ENCODE data around the gene FNIP1. TPM values are rescaled to one million over a fixed set of nuclear protein-coding genes. Genes with fewer than 3 reads are reported as not detected.

The FNIP1 gene
- total and polyA plus RNA-seq, 9 of the 15 experiments (the other 6 are each of a cell fraction or from before 2014, with no cell fraction given) = 5.0 to 32.8 (median 18.4) TPM

- H3K36me3 ChIP-seq (ENCODE audit: control insufficient read depth, insufficient read depth, low read length) = peaks cover 42% of the 10 kb centered on the region
- H3K9me3 ChIP-seq (replicated peaks; ENCODE audit: control insufficient read depth, insufficient read depth, low read depth, low read length) = no peaks in the 10 kb centered on the region
- no peak for FAIRE-seq
- no peak overlapping the region for H3K27ac ChIP-seq (ENCODE audit: extremely low read depth, low read depth, low read length)
- DNase-seq (ENCODE audit: extremely low read depth in 1 of 4, low spot score in 3 of 4) = no peak
- H3K4me1 ChIP-seq (replicated peaks in 1 of 2; ENCODE audit: control insufficient read depth in 2 of 2, insufficient read depth in 2 of 2, low read length in 2 of 2) = no peaks in the 10 kb centered on the region
- no peak overlapping the region for H2AFZ ChIP-seq (ENCODE audit: low read depth, low read length)
- WGBS (ENCODE audit: insufficient coverage, low coverage, missing lambda C conversion rate) = 88% methylated on average over 6 of the region's 7 CpGs
- ATAC-seq = peak; percentile 32; the same call in 1 of the 3 replicates
- intact Hi-C loops (cut with micrococcal nuclease) (no loop called here), in situ Hi-C loops (cut with MboI) (no loop called here)
- H3K4me2 ChIP-seq (ENCODE audit: insufficient read depth, low read length) = no peak overlapping the region
- no TSS peak for BruUV-seq (replicated peaks)
- no peaks in the 10 kb centered on the region for H4K20me1 ChIP-seq (replicated peaks; ENCODE audit: control insufficient read depth, insufficient read depth, low read length)
- CTCF ChIA-PET (ENCODE audit: low intra/inter-chr PET ratio) = no interaction called here
- H3K9me1 ChIP-seq (ENCODE audit: control insufficient read depth, insufficient read depth, low read length) = no peaks in the 10 kb centered on the region
- no peaks in the 10 kb centered on the region for H3K27me3 ChIP-seq (ENCODE audit: control insufficient read depth in 2 of 2, insufficient read depth in 2 of 2, low read length in 2 of 2)
- no peak for TF ChIP-seq ATF7 (IDR thresholded peaks at IDR 0.05)
- no peak for TF ChIP-seq PTTG1 (tag; IDR thresholded peaks at IDR 0.05; ENCODE audit: low read depth)
- TF ChIP-seq MXI1 (IDR thresholded peaks at IDR 0.05; ENCODE audit: low read depth, low read length) = no peak
- no peak for TF ChIP-seq CXXC5 (CRISPR knock-in tag; IDR thresholded peaks at IDR 0.05)
- no peak overlapping the region for H3K4me3 ChIP-seq
- no peaks in the 10 kb centered on the region for H3K79me2 ChIP-seq (ENCODE audit: control insufficient read depth, insufficient read depth, low read length)
- POLR2A ChIA-PET = interaction anchor here (0.8 to 1.2 kb wide), 2 partner anchors 11 to 28 kb away, joined by 3 read pairs; no protein-coding TSS in a partner anchor
- no peak overlapping the region for H3K9ac ChIP-seq (ENCODE audit: insufficient read depth in 1 of 2, low read depth in 2 of 2, low read length in 2 of 2)
Observed at GRCh38 chr5:131685516-131686171, 111.2 kb downstream of the FNIP1 start.

DNA sequence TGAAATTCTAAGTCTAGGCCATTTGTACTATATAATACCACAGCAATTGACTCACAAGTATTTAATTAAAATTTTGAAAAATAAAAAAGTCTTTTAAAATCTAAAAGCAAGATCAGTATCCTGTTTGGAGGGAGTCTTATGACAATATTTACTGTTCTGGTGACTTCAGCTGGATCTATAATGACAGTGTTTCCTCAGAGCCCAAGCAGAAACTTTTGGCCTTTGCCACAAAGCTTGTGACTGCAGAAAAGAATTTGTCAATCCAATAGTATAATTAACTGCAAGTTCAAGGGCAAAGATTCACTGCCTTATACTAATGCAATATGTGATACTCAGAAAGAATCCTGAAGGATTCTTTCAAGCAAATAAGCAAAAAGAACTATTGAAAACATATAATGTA, 112.2 kb downstream of the FNIP1 start:
- CTCF ChIA-PET (ENCODE audit: low intra/inter-chr PET ratio) = no interaction called here
- no peaks in the 10 kb centered on the region for H4K20me1 ChIP-seq (replicated peaks; ENCODE audit: control insufficient read depth, insufficient read depth, low read length)
- H2AFZ ChIP-seq (ENCODE audit: low read depth, low read length) = no peak overlapping the region
- no peak for ATAC-seq
- H3K36me3 ChIP-seq (ENCODE audit: control insufficient read depth, insufficient read depth, low read length) = peaks cover 42% of the 10 kb centered on the region
- in situ Hi-C loops (cut with MboI) = no loop called here
- no peaks in the 10 kb centered on the region for H3K9me1 ChIP-seq (ENCODE audit: control insufficient read depth, insufficient read depth, low read length)
- no peak for TF ChIP-seq SMARCC2 (IDR thresholded peaks at IDR 0.05; ENCODE audit: low read depth)
- TF ChIP-seq ZBTB7A (IDR thresholded peaks at IDR 0.05; ENCODE audit: borderline replicate concordance, control insufficient read depth, low read depth, low read length) = no peak
- no peak for TF ChIP-seq CBFA2T2 (conservative IDR thresholded peaks at IDR 0.05)
- TF ChIP-seq EP400 (IDR thresholded peaks at IDR 0.05) = no peak
- H3K9ac ChIP-seq (ENCODE audit: insufficient read depth in 1 of 2, low read depth in 2 of 2, low read length in 2 of 2) = no peak overlapping the region
- no peak for FAIRE-seq
- H3K79me2 ChIP-seq (ENCODE audit: control insufficient read depth, insufficient read depth, low read length) = no peaks in the 10 kb centered on the region
- H3K4me3 ChIP-seq = no peak overlapping the region
- POLR2A ChIA-PET = no interaction called here
- no peaks in the 10 kb centered on the region for H3K4me1 ChIP-seq (replicated peaks in 1 of 2; ENCODE audit: control insufficient read depth in 2 of 2, insufficient read depth in 2 of 2, low read length in 2 of 2)
- H3K27ac ChIP-seq (ENCODE audit: extremely low read depth, low read depth, low read length) = no peak overlapping the region
- DNase-seq (ENCODE audit: extremely low read depth in 1 of 4, low spot score in 3 of 4) = no peak
- intact Hi-C loops (cut with micrococcal nuclease) = no loop called here
- no peaks in the 10 kb centered on the region for H3K27me3 ChIP-seq (ENCODE audit: control insufficient read depth in 2 of 2, insufficient read depth in 2 of 2, low read length in 2 of 2)
- no peaks in the 10 kb centered on the region for H3K9me3 ChIP-seq (replicated peaks; ENCODE audit: control insufficient read depth, insufficient read depth, low read depth, low read length)
- no TSS peak for BruUV-seq (replicated peaks)
- H3K4me2 ChIP-seq (ENCODE audit: insufficient read depth, low read length) = no peak overlapping the region

Measured in K562 (cell line).